Transverse colon (tissue), 4 donors: Measurements from ENCODE around the gene ZFPL1. TPM values are rescaled to one million over a fixed set of nuclear protein-coding genes. Genes with fewer than 3 reads are reported as not detected.

Experiments
- DNase-seq: peaks from one replicate; pipeline ENCODE4 v3.0.0-alpha.2; 2019
- H3K27ac ChIP-seq, 4 donors: fragments of 200-600 bp; sonication (generic); 2 replicates each; pipeline ENCODE4 v1.5.1; 2016 to 2018; ENCODE audit warnings: inconsistent platforms in 4 of 4
- H3K27me3 ChIP-seq: fragments of 200-600 bp; sonication (generic); 2 replicates; pipeline ENCODE4 v1.5.1; 2017; ENCODE audit warnings: inconsistent platforms
- H3K36me3 ChIP-seq, 4 donors: fragments of 200-600 bp; sonication (generic); 2 replicates each; pipeline ENCODE4 v1.5.1; 2017 to 2019; ENCODE audit warnings: inconsistent platforms in 4 of 4
- H3K4me1 ChIP-seq, 4 donors: fragments of 200-600 bp; sonication (generic); 2 replicates each; pipeline ENCODE4 v1.5.1; 2017 to 2020; ENCODE audit warnings: inconsistent platforms in 4 of 4
- H3K4me3 ChIP-seq, 4 donors: fragments of 200-600 bp; sonication (generic); 1 replicate in 1 of 4; 2 replicates in 3 of 4; pipeline versions ENCODE4 v1.5.1 to v1.6.1; 2017 to 2019; ENCODE audit warnings: inconsistent platforms in 4 of 4
- H3K9me3 ChIP-seq, 2 donors: fragments of 200-600 bp; sonication (generic); 2 replicates each; pipeline ENCODE4 v1.5.1; 2017 to 2019; ENCODE audit warnings: inconsistent platforms in 2 of 2
- CTCF ChIP-seq, 5 experiments: fragments of 200-600 bp in 3 of 5; fragments of 450-650 bp in 2 of 5; sonication (generic) in 3 of 5; IDR thresholded peaks; 1 replicate in 2 of 5; 2 replicates in 3 of 5; pipeline ENCODE4 v1.5.1; 2016 to 2017; ENCODE audit warnings: antibody characterized with exemption in 5 of 5, inconsistent platforms in 3 of 5, mild to moderate bottlenecking in 2 of 5, moderate library complexity in 1 of 5
- EP300 ChIP-seq: sonication (generic); formaldehyde crosslinking; IDR thresholded peaks from one replicate; pipeline ENCODE4 v1.6.1; 2017; ENCODE audit warnings: antibody characterized with exemption, low read depth
- POLR2A ChIP-seq: fragments of 450-650 bp; IDR thresholded peaks from one replicate; pipeline ENCODE4 v1.6.1; 2016; ENCODE audit warnings: antibody characterized with exemption, mild to moderate bottlenecking, moderate library complexity
- POLR2AphosphoS5 ChIP-seq, 3 donors: sonication (generic); formaldehyde crosslinking; IDR thresholded peaks; one replicate each; pipeline ENCODE4 v1.6.1; 2016; ENCODE audit warnings: antibody characterized with exemption in 3 of 3
- WGBS, 2 donors: methylation state at CpG; one replicate each; pipeline ENCODE4 v1.1.5; 2018; ENCODE audit warnings: low coverage in 1 of 2; 5-methylcytosine and 5-hydroxymethylcytosine counted together
- in situ Hi-C, 4 donors: fragments of 200-750 bp; cut with MboI; loops; one replicate each; pipeline versions ENCODE4 v1.15.0 to v1.15.1; 2017; ENCODE audit warnings: low sequenced_read_pairs in 3 of 4, low pct_ligation_motif_present in 1 of 4, low pct_unique_long_range_greater_than_20kb in 1 of 4
- intact Hi-C: fragments of 100-400 bp; cut with DNase I; formaldehyde crosslinking; loops from one replicate; pipeline ENCODE4 v1.15.1; 2023; ENCODE audit warnings: low total_unique reads
- total RNA-seq, 4 donors: library from RNA; depleted of rRNA; stranded (reverse); fragments of >200 nt; gene quantifications; one replicate each; pipeline ENCODE4 v1.1.0, GENCODE V29; 2016

The ZFPL1 gene
- total RNA-seq, 4 donors from 2014 or later = 44.5 to 105 (median 64.2) TPM

DNA sequence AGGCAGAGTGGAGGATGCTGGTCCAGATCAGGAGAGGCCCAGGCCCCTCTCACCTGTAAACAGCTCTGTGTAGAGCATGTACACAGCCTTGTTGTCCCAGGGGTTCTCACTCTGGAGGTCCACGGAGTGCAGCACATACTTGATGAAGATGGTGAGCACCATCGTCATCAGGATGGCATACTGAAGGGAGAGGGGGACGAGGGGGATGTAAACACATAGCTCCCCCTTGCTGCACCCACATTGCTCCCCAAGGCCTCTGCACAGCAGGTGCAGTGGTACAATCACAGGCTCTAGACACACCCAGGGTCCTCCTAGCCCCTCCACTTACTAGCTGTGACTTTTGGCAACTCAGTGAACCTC is 47.4 kb downstream of the ZFPL1 start:
- intact Hi-C loops = no loop called here
- H3K9me3 ChIP-seq = no peaks in the 10 kb centered on the region
- peaks cover 0 to 56% (median 29%) of the 10 kb centered on the region in 4 donors for H3K36me3 ChIP-seq
- H3K27ac ChIP-seq = no peak overlapping the region
- H3K27me3 ChIP-seq = no peaks in the 10 kb centered on the region
- DNase-seq = no peak
- no peak overlapping the region for H3K4me3 ChIP-seq
- H3K4me1 ChIP-seq = peaks cover 17 to 34% (median 26%) of the 10 kb centered on the region in 4 donors
- in situ Hi-C loops = loop anchor here in 1 of 4 donors (10.0 kb wide), 1 partner anchor 53 kb away; the partner anchor contains the start of gene CAPN1
- WGBS, 2 donors = 58 to 82% methylated on average over 2 to 3 of the region's 3 CpGs
- TF ChIP-seq POLR2A = no peak
- no peak for TF ChIP-seq CTCF (IDR thresholded peaks at IDR 0.05)
- no peak for TF ChIP-seq POLR2AphosphoS5 (IDR thresholded peaks at IDR 0.05)
- TF ChIP-seq EP300 = no peak

DNA sequence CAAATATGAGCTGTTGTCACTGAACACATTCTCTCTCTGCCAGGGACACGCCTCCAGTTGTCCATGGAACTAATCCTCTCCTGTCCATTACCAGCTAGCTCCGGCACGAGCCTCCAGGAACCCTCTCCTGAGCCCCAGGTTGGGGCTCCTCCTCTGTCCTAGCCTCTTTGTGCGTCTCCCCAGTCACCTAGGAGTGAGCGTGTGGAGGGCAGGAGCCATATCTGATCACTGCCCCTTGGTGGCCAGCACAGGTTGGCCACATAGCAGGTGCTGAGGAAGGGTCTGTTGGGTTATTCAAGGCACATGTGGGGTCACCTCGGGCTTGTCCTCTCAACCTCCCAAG is 47.8 kb downstream of the ZFPL1 start:
- in situ Hi-C loops = loop anchor here in 1 of 4 donors (10.0 kb wide), 1 partner anchor 53 kb away; the partner anchor contains the start of gene CAPN1
- peaks cover 17 to 39% (median 30%) of the 10 kb centered on the region in 4 donors for H3K4me1 ChIP-seq
- H3K27ac ChIP-seq = peak overlapping the region in 2 of 4 donors; percentile 51 to 94
- peaks cover 0 to 52% (median 26%) of the 10 kb centered on the region in 4 donors for H3K36me3 ChIP-seq
- intact Hi-C loops = no loop called here
- H3K9me3 ChIP-seq = no peaks in the 10 kb centered on the region
- TF ChIP-seq CTCF (IDR thresholded peaks at IDR 0.05) = no peak
- TF ChIP-seq EP300 = no peak
- TF ChIP-seq POLR2A = no peak
- no peak for TF ChIP-seq POLR2AphosphoS5 (IDR thresholded peaks at IDR 0.05)
- no peaks in the 10 kb centered on the region for H3K27me3 ChIP-seq
- WGBS, 2 donors = 80% methylated on average over 6 of the region's 6 CpGs; no CpG with 5 or more reads in 1 of the 2 donors
- no peak overlapping the region for H3K4me3 ChIP-seq
- DNase-seq = no peak

- in situ Hi-C loops (loop anchor here in 1 of 4 donors (10.0 kb wide), 1 partner anchor 52 kb away; the partner anchor contains the start of gene CAPN1), intact Hi-C loops (no loop called here)
- peak overlapping the region in 2 of 4 donors; percentile 78 to 82 for H3K4me3 ChIP-seq
- H3K9me3 ChIP-seq = no peaks in the 10 kb centered on the region
- no peaks in the 10 kb centered on the region for H3K27me3 ChIP-seq
- no peak for DNase-seq
- peaks cover 0 to 48% (median 25%) of the 10 kb centered on the region in 4 donors for H3K36me3 ChIP-seq
- TF ChIP-seq CTCF (IDR thresholded peaks at IDR 0.05) (no peak), EP300 (no peak), POLR2AphosphoS5 (IDR thresholded peaks at IDR 0.05) (no peak), POLR2A (no peak)
- peak overlapping the region; percentile 94 to 97 (median 95) for H3K27ac ChIP-seq
- 69% methylated on average over 10 of the region's 10 CpGs; no CpG with 5 or more reads in 1 of the 2 donors for whole genome bisulfite sequencing, 2 donors
- H3K4me1 ChIP-seq = peaks cover 17 to 39% (median 31%) of the 10 kb centered on the region in 4 donors
These were observed 48.4 kb downstream of the ZFPL1 start for GRCh38 chr11:65132238-65132987.

DNA sequence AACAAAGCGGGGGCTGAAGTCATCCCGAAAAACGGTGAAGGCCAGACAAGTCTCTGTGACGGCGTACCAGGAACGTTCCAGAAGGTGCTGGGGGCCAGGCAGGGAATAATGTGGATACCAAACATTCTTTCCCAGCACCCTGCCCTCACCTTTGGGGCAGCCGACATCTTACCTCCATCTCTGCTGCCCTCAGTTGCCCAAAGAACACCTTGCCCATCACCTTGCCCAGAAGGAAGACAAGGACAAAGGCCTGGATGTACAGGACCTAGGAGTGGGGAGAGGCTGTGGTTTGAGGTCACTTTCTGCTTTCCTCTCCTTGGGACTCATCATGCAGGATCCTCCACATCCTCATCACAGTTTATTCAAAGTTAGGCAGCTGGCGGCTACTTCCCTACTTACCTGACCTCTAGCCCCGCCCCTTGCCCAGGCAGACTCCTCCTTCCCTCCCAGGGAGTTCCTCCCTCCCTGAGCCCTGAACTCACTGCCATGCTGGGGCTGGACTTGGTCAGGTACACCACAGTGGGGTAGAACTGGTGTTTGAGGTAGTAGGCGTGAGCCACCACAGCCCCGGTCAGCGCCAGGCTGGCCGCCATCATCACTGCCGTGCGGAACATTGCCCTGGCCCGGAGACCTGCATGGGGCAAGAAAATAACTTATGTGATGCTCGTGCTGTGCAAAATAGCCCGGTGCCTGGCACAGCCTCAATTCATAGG is 49.1 kb downstream of the ZFPL1 start:
- H3K4me3 ChIP-seq = peak overlapping the region; percentile 73 to 82 (median 78)
- intact Hi-C loops (no loop called here), in situ Hi-C loops (loop anchor here in 1 of 4 donors (10.0 kb wide), 1 partner anchor 52 kb away; the partner anchor contains the start of gene CAPN1)
- H3K9me3 ChIP-seq = no peaks in the 10 kb centered on the region
- H3K4me1 ChIP-seq = peaks cover 17 to 39% (median 31%) of the 10 kb centered on the region in 4 donors
- peak overlapping the region; percentile 94 to 97 (median 95) for H3K27ac ChIP-seq
- TF ChIP-seq POLR2AphosphoS5 (IDR thresholded peaks at IDR 0.05) = peak; percentile 51 to 76 (median 64)
- peak; percentile 15 for TF ChIP-seq POLR2A
- TF ChIP-seq CTCF (IDR thresholded peaks at IDR 0.05) = no peak
- no peaks in the 10 kb centered on the region for H3K27me3 ChIP-seq
- DNase-seq = peak; percentile 92
- H3K36me3 ChIP-seq = peaks cover 0 to 41% (median 21%) of the 10 kb centered on the region in 4 donors
- 32% methylated on average over 18 of the region's 18 CpGs; no CpG with 5 or more reads in 1 of the 2 donors for WGBS, 2 donors
